NCI-H1436 treated with DMSO at 0.1 percent for 48 hours (cell line): ENCODE measurements around the gene SCN2B.

ENCODE experiments used
- DNase-seq: peaks from one replicate; lab custom pipeline; 2025; lab: John Stamatoyannopoulos, UW

Gene SCN2B

DNA sequence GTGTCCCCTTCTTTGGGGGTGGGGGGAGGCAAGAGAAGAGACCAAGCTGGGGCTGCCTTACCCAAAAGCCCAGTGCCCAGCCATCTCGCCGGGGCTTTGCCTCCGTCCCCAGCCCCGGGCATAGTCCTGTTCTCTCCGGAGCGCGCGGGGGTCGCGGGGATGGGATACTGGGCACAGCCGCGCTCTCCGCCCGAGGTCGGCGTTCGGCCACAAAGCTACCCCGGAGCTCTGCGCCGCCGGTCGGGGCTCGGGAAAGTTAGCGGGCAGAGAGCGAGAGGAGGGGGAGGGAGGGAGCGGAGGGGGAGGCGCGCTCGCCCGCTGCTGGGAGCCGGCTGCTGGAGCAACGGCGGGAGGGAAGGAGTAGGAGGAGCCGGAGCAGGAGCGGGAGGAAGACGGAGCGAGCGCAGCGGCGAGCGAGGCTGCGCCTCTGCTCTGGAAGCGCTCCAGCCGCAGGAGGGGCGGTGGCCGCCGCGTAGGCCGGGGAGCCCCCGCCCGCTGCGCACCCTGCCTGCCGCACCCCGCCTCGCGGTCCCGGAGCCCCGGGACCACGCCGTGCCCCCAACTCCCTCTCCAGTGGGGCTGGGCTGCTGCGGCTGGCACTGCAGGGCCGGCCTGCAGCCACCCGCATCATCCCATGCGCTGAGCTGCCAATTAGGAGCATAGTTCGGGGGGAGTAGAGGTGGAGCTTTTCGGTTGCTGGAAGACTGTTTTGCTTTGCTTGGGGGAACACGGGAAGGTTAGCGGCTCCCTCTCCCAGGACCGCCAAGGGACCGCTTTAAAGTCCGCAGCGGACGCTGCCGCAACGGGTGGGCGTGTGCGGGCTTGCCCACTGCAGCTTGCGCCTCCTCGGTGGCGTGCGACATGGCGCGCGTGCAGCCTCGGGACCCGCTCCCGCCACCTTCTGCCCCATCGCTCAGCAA, 23.6 kb downstream of the SCN2B start, which contains the start of gene SCN4B:
SCN4B (minus strand) TSS at position 272 of the 920 bp plus-strand sequence; CDS start at position 122, 150 bp downstream.
- peak; percentile 23 for DNase-seq

DNA sequence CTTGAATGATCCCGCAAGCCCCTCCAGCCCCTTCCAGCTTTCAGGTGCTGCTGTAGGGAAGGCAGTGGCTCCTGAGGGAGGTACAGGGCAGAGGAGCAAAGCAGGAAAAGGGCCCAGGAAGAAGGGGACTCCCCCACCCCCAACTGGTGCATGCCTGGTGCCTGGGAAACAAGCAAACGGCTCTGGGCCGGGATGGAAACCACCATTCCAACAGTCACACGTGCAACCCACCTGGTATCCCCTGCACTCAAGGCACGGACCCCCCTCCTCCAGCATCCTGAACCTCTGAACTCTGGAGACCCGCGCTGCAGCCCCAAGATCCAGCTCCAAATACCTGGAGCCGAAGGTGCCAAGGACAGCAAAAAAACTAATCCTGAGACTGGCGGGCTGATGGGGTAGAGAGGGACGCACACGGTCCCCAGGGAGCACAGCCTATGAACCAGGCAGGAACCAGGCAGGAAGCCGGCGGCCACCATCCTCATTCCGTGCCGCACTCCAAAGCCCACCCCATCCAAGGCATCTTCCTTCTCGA, 24.4 kb downstream of the SCN2B start:
- DNase-seq, result no peak

DNA sequence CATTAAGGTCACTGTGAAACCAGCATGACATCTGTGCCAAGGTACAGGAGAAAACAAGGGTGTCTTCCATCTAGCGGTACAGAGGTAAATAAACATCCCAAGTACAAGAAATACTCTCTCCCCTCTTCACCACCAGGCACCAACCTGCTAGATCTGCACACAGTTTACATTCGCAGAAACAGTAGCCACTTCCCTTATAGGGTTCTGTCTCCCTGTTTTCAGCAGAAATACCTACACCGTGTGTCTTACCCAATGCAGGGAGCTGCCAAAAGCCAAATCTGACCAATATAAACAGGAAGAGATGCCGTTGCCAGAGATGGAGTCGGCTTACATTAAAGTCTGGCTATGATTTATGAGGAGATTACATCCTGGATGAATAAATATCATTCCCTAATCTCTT, 25.0 kb downstream of the SCN2B start:
- DNase-seq, result no peak

DNA sequence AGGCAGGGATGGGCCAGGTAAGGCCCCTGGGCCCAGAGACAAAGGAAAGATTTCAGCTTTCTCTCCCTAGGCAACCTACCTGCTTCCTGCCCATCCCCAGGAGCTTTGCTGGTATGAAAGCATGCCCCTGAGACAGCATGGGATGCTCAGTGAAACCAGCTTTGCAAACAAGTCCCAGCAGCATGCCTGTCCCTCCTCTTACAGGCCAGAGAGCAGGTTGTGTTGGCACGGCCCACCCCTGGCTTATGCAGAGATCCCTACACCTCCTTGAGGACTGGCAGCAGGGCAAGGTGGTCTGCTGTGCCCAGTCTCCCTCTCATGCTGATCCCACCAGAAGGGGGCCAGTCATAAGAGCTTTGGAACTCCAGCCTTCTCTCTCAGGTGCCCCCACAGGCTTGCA, 26.9 kb downstream of the SCN2B start:
- no peak for DNase-seq

DNA sequence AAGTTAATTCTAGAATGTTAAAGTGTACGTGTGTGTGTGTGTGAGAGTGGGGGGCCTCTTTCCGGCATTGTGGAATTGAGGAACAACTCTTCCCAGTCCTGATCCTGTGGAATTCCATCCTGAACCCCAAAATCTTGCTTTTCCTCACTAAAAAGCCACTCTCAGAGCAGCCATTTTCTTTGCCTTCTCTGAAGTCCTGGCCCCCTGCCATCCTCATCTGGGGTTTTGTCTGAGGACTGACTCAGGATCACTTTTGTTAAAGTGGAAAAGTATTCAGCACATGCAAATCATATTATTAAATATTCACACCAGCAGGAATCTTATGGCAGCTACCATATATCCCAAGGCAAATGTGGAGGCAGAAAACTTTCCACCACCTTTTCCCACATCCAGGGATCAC, 27.6 kb downstream of the SCN2B start:
- DNase-seq, result no peak

DNA sequence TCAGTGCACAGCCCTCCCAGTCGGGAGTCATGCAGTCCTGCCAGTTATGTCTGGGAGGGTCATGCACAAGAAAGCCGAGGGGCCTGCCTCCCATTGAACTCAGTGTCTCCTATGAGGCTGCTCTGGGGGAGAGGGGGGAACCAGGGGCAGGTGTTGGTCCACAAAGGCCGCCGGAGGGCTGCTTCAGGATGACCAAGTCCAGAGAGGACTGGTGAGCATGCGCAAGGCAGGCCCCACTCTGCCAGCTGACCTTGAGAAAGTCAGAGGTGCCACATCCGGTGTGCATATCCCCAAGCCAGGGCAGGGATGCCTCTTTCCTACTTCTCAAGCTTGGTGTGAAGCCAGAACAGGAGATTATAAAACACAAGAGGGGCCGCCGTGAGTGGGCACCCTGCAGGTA, 28.2 kb downstream of the SCN2B start:
- no peak for DNase-seq

DNA sequence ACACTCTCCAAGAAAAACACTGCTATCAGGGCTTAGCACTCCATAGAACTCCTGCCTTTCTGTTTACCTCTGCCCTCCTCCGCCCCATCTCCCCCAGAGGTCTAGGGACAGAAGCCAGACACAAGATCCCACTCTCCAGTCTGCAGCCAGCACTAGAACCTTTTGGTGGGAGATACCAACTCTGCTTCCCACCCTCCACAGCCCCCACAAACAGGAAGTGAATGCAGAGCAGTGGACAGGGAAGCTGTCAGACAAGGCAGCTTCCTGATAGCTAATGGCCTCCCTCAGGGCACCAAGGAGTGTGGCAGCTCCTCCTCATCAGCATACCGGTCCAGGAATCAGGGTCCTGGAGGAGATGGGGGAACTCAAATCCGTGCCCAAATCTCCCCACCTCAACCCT, 28.9 kb downstream of the SCN2B start:
- no peak for DNase-seq

DNA sequence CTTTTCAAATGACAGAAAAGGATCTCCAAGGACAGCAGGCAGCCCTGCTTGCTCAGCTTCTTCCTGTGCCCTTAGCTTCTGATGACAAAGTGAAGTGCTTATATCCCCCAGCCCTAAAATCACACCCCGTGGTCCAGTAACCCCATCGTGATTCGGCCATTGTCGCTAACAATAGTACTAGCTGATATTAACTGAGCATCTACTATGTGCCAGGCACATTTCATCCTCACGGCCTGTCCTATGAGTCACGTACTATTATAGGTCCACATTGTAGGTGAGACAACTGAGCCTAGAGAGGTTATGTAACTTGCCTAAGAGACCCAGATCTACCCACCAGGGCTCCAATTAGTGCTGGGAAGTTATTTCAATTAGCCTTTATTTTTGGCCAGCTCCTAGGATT, 29.9 kb downstream of the SCN2B start:
- DNase-seq, result no peak

DNA sequence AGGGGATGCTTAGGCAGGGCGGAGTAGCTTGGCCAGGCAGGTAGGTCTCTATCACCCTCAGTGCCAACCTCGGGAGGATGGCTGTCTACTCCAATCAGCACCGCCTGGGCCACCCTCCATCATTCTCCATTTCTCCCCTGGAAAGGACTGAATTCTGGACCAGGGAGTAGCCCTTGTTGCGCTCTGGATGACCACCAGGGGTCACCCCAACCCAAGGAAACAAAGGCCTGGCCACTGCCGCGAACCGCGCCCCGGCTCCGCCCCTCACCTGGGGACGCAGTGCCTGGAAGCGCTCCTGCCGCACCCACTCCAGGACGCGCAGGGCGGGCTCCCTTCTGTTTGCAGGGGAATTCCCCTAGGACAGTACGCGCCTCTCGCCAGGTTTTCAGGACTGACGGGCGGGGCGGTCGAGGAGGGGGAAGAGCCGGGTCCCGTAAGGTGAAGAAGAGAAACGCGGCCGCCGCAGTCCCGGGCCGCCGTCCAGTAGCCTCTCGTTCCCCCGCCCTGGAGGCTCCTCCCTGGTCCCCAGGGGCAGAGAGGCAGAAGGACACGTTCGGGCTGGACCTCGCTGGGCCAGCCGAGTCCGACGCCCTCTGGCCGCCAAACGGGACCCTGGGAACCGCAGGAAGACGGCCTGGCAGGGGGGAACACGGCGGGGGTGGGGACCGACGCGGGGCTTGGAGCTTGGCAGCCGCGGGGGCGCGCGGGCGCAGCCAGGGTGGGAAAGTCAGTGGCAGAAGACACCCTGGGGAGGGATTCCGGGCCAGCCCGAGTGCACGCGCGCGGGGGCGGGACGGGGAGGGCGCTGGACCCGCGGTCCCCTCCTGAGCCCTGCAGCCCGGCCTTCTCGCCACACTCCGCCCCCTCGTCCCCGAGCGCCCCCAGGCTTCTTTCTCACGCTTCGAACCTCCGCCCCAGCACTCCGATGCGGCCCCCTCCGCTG, 30.9 kb downstream of the SCN2B start:
- no peak for DNase-seq

DNA sequence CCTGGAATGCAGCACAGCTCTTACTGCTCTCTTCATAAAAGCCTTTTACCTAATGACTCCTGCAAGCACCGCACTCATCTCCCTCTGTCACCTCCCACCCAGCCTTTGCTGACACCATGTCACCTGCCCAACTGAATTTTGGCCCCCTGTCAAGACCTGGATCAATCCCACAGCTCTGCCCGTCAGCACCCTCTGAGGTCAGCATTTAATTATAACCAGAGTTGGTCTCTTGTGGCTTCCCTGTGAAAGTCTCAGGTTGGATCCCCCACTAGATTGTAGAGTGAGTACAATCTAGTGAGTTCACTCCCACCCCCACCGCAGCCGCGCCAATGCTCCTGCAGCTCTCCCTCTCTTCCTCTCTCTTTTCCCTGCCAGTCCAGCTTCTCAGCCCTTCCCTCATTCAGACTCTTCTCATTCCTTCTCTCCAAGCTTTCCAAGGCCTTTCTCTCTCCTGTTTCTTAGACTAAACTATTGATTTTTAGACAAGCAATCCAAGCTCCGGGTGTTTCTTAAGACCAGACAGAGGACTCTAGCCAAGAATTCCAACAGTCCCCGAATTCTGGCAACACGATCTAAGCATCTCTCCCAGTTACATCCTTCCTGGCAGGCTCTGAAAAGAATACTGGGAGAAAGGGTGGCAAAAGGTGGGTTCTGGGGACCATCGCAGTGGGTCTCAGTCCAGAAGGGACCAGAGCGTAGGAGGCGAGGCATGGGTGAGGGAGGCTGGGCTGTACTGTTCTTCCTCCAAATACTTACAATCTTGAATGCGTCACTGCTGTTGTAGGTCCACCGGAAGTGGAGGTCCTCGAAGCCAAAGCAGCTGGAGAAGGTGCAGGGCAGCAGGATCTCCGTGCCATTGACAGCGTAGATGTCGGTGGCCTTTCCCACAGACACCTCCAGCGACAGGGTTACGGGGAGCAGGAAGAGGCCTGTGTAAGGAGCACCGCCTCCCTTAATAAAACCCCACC, 31.9 kb downstream of the SCN2B start:
- no peak for DNase-seq

DNA sequence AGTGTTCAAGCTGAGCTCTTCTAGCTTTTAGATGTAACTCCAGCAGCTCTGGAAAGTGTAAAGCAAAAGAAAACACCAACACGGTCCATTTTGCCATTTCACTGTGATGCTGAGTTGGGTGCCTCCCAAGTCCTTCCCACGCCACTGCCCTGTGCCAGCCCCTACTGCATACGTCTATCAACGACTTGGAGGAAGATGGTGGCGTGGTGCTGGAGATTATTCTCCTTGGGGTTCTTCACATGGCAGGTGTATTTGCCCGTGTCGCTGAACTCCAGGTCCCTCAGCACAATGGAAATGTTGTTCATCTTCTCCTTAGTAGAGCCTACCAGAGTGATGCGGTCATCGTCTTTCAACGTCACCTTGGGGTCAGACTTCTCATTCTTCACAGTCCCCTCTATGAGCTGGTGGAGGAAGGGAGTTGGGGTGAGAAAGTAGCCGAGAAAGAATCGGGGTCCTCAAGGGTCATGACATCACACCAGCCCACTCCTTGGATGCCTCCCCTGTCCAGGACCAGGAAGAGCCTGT, 32.7 kb downstream of the SCN2B start:
- DNase-seq, result no peak

DNA sequence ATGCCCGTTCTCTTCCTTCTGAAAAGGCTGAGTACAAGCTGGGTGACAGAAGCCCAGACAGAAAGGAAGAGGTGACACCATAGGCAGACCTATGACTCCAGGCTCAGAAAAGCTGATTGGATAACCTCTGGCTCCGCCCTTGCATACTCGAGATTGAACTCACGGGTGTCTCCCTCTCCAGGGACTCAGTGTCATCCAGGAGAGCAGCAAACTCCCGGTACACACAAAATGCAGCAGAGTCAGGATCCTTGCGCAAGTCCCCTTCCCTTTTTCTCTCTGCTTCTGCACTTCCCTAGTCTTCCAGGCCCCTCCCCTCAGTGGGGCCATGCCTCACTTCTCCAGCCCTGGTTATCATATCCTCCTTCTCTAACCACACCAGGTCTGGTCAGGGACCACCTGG, 33.6 kb downstream of the SCN2B start:
- DNase-seq, result no peak

DNA sequence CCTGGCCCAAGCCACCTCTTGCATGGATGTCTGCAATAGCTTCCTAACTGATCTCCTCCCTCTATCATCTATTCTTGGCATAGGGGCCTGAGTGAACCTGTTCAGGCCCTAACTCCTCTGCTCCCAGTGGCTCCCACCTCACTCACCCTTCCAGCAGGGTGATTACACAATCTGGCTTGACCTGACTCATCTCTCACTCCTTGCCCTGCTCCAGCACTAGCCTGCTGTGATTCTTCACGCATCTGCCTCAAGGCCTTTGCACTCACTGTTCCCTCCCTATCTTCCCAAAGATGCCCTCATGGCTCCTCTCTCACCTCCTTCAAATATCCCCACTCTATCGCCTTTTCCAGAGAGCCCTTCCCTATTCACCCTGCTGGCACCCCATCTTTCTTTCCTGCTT, 34.4 kb downstream of the SCN2B start:
- no peak for DNase-seq

DNA sequence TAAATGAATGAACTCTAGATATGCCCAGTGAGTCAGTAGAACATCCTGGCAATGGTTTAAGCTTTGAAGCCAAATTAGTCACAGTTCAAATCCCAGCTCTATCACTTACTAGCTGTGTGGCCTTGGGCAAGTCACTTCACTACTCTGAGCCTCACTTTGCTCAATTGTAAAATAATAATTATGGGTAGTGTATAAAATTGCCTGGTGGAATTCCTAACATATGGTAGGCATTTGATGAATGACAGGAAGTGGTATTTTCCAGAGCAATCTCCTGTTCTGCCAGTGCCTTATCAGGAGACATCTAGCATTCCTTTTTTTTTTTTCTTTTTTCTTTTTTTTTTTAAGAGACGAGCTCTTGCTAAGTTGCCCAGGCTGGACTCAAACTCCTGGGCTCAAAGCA, 36.9 kb downstream of the SCN2B start:
- DNase-seq, result no peak

DNA sequence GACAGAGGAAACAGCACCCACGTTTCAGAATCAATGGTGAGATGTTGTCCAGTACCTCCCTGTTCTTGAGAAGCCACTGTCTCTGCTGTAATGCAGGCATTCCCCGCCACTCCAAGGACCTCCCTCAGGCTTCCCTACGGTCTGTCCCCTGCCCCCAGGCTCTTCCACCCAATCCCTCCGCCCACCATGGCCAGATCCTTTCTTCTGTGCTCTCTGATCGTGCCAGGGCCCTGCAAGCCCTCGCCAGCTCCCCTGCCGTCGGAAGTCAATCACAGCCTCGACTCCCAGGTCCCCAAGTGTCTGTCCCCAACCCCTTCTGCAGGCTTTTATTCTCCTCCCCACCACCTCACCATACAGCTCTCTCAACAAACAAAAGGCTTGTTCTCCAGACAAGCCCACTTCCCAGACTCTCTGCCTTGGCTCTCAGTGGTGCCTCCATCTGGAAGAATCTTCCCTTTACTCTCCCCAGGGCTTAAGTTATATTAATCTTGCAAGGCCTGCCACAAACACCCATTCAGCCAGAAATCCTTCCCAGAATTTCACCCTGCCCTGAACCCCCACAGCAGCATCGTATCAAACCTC, 37.5 kb downstream of the SCN2B start:
- no peak for DNase-seq

DNA sequence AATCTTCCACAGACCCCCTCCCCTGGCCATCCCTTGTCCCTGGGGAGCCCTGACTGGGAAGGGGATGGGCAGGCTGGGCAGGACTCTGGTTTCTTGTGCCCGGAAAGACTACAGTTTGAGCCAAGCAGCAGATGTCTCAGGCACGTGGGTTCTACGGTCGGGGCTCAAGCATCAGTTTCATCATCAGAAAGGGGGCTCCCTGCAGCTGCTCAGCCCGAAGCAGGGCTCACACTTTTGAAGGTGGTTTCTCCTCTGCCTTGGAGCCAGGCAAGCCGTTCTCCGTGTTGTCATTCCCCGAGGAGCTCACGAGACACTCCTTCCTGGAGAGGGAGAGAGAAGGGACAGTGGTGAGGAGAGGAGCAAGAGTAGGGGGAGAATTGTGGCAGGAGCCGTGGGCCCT, 39.6 kb downstream of the SCN2B start:
- DNase-seq, result no peak

DNA sequence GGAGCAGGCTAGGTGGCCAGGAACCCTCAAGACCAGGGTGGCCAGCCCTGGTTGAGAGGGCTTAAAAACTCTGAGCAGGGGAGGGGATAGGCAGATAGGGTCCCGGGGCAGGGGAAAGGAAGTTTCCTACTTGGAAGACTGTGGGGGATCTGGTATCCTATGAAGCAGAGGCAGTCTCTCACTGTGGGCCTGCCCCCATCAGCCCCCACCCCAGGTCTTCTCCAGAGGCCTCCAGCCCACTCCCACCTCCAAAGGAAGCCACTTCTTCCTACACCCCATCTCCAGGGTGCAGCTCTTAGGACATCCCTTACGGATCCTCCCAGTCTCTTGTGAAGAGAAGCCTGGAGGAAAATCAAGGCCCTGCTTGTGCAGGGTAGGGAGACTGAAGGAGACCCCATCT, 40.1 kb downstream of the SCN2B start:
- no peak for DNase-seq

DNA sequence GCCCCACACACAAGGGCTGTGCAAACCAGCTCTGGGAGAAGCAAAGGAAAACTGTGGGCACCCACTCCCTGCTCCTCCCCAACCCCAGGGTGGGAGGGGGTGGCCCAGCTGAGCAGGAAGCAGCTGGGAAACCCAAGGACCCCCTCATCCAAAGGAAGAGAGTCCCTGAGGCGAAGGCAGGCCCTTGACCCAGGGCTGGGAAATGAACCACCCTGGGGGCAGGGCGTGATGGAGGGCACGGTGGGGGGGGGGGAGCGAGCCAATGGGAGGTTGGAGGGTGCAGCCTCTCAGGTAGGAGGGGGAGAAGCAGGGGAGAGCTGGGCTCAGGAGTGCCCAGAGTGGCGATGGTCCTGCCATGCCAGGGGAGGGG, 40.7 kb downstream of the SCN2B start:
- DNase-seq, result no peak

DNA sequence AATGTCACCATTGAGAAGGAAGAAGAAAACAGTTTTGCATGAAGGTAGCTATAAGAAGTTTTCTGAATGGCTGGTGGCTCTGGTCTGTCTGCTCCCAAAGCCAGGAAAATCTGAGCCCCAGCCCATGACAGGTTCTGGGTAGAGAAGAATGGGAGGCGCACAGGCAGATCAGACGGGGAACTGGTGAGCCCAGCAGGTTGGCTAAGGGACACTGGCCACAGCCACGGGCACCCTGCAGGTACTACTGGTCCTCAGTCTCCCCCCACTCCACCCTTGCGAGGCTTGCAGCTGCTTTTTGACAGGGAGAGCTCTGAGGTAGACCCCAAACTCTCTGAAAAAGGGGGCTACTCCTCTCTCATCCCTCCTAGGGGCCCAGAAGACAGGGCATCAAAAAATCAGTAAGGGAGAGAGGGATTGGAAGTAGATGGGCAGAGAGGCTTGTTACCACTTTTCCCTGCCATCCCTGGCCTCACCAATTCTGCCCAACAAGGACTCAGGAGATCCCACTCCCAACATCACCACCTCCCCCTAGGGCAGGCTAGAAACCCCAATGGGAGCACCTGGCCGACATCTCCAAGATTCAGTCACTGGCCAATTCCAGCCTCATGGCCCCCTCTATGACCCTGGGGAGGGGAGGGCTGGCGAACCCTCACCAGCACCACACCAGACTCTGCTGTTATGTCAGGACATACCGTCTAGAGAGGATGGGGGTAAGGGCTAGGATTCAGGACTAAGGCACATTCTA, 41.2 kb downstream of the SCN2B start:
- no peak for DNase-seq

DNA sequence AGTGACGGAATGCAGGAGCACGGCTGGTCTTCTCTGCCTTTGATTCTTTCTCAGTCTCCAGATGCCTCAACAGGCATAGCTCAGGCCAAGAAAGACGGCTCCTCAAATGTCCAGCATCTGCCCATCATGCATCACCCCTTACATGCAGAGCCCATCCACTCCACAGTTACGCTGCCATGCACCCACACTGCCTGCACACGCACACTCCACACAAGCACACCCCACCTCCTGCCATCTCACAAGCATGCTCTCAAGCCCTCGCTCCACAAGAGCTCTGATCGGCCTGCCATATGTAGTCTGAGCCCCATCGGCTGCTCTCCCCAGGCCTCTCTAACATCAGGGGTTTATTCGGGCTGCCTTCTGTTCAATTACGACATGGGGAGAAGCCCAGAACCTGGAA, 42.6 kb downstream of the SCN2B start:
- no peak for DNase-seq
